Omental fat pad (tissue), 4 donors: ENCODE data around the gene MINPP1. TPM values are rescaled to one million over a fixed set of nuclear protein-coding genes. Genes with fewer than 3 reads are reported as not detected.

Source experiments
- ATAC-seq: fragments of 150-250 bp; one replicate; pipeline ENCODE4 v1.9.1; 2016; ENCODE audit warnings: mild to moderate bottlenecking, moderate library complexity; ENCODE audit not compliant: low FRiP score
- DNase-seq: peaks from one replicate; pipeline ENCODE4 v3.0.0-alpha.2; 2019; ENCODE audit warnings: low spot score
- total RNA-seq, 4 donors: library from RNA; depleted of rRNA; stranded (reverse); fragments of >200 nt; gene quantifications; one replicate each; pipeline ENCODE4 v1.1.0, GENCODE V29; 2016
- TF ChIP-seq, protein P1 (sequence below), 3 donors: fragments of 450-650 bp; IDR thresholded peaks; one replicate each; pipeline ENCODE4 v1.5.1; 2016 to 2017; ENCODE audit warnings: antibody characterized with exemption in 3 of 3, mild to moderate bottlenecking in 3 of 3, moderate library complexity in 2 of 3

Gene MINPP1
- total RNA-seq, 4 donors from 2014 or later: 9.4 to 20.5 (median 15.7) TPM

DNA sequence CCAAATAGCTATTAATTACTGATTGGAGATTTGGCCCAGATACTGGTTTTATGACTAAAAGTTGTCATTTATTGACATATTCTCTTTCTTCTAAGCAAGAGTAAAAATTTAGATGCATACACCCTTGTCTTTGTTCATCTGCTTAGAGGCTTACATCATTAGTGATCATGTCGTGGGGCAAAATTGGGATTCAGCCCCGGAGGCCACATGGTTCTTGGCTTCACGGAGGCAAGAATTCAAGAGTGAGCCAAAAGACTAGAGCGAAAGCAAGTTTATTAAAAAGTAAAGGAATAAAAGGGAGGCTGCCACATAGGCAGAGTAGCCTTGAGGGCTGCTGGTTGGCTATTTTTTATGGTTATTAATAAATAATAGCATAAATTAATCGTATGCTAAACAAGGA, 41.1 kb downstream of the MINPP1 start:
- DNase-seq (no peak), ATAC-seq (no peak)
- TF ChIP-seq, protein P1, sequence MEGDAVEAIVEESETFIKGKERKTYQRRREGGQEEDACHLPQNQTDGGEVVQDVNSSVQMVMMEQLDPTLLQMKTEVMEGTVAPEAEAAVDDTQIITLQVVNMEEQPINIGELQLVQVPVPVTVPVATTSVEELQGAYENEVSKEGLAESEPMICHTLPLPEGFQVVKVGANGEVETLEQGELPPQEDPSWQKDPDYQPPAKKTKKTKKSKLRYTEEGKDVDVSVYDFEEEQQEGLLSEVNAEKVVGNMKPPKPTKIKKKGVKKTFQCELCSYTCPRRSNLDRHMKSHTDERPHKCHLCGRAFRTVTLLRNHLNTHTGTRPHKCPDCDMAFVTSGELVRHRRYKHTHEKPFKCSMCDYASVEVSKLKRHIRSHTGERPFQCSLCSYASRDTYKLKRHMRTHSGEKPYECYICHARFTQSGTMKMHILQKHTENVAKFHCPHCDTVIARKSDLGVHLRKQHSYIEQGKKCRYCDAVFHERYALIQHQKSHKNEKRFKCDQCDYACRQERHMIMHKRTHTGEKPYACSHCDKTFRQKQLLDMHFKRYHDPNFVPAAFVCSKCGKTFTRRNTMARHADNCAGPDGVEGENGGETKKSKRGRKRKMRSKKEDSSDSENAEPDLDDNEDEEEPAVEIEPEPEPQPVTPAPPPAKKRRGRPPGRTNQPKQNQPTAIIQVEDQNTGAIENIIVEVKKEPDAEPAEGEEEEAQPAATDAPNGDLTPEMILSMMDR (IDR thresholded peaks at IDR 0.05): no peak

DNA sequence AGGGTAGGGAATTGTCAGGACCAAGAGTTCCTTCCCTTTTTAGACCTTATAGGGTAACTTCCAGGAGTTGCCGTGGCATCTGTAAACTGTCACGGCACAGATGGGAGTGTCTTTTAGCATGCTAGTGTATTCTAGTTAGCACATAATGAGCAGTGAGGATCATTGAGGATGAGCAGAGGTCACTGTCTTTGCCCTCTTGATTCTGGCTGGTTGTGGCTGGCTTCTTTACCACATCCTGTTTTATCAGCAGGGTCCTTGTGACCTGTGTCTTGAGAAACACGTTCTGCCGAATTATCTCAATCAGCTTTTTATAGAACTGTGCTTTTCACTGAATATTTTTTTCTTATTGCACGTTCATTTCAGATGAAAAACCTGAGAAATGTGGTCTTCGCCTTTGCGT, 41.5 kb downstream of the MINPP1 start:
- DNase-seq (no peak), ATAC-seq (no peak)
- TF ChIP-seq, protein P1 (IDR thresholded peaks at IDR 0.05): no peak

DNA sequence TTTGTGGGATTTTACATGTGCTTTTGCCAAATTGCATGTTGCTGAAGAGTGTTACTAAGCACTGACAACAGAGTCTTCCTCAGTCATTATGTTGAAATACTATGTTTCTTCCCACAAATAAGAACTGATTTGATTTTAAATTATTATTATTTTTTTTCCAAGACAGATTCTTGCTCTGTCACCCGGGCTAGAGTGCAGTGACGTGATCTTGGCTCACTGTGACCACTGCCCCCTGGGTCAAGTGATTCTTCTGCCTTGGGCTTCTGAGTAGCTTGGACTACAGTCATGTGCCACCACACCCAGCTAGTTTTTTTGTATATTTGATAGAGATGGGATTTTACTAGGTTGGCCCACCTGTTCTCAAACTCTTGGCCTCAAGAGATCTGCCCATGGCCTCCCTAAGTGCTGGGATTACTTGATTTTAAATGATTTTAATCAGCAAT, 42.3 kb downstream of the MINPP1 start:
- TF ChIP-seq, protein P1 (IDR thresholded peaks at IDR 0.05): no peak
- ATAC-seq: peak; percentile 41
- DNase-seq: no peak

DNA sequence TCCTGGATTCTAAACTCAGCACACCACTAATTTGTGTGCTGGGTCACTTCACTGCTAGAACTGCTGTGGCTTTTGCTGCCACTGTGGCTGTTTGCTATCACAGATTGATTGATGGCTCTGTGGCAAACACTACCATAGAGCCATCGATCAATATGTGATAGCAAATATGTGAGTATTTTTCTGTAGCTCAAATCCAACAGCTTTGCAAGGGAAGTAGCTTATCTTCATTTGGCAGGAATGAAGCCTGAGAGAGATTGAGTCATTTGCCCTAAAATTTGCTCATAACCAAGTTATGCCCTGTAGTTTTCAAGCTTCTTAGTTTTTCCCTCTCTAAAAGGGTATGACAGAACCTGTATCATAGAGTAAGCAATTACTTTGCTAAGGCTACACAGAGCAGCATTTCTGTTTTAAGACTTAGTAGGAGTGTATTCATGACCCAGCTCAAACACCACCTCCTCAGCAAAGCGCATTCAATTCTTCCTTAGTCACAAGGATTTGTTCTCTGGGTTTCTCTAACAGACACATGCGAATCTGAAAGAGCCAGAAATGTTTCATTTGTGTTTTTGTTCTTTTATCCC, 43.1 kb downstream of the MINPP1 start:
- TF ChIP-seq, protein P1 (IDR thresholded peaks at IDR 0.05): no peak
- ATAC-seq (peak; percentile 89), DNase-seq (no peak)

DNA sequence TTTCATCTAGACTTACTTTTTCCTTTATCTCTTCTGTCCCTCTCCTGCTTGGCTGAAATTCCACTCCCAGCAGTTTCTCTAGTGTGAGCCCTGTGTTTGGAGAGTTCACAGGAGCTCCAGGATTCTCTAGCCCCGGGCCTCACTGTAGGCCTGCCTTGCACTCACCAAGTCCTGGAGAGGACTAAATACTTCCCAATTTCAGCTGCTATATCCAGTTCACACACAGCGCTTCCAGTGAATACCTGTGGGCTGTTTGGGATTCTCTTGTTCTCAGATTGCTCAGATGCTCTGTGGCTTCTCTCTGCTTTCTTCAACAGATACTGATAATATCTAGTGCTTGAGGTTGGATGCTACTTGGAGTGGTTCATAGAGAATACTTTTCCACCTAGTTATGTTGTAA, 46.0 kb downstream of the MINPP1 start:
- no peak for DNase-seq
- no peak for ATAC-seq
- TF ChIP-seq, protein P1 (IDR thresholded peaks at IDR 0.05): no peak

DNA sequence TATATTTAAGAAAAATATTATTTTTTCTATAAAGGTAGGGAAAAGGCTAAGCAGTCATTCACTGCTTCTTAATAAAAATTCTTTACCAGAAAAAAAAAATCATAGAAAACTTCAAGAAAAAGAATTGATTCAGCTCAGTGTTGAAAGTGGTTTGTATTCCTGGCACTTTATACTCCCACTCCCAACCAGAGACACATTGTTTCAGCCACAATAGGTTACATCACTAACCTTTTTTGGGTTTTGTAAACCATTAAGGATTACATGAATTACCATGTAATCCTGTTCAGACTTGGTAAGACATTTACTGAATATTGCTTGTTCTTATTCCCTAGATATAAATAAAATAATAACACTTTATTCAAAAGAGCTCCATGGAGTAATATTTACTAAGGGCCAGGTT, 46.6 kb downstream of the MINPP1 start:
- ATAC-seq: no peak
- no peak for DNase-seq
- TF ChIP-seq, protein P1 (IDR thresholded peaks at IDR 0.05): no peak

DNA sequence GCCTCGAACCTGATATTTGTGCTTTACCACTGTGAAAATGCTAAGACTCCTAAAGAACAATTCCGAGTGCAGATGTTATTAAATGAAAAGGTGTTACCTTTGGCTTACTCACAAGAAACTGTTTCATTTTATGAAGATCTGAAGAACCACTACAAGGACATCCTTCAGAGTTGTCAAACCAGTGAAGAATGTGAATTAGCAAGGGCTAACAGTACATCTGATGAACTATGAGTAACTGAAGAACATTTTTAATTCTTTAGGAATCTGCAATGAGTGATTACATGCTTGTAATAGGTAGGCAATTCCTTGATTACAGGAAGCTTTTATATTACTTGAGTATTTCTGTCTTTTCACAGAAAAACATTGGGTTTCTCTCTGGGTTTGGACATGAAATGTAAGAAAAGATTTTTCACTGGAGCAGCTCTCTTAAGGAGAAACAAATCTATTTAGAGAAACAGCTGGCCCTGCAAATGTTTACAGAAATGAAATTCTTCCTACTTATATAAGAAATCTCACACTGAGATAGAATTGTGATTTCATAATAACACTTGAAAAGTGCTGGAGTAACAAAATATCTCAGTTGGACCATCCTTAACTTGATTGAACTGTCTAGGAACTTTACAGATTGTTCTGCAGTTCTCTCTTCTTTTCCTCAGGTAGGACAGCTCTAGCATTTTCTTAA, 47.7 kb downstream of the MINPP1 start:
- ATAC-seq (peak; percentile 77), DNase-seq (no peak)
- TF ChIP-seq, protein P1 (IDR thresholded peaks at IDR 0.05): no peak
